BLaER1 treated with 17β-estradiol and CSF1 and Interleukin-3, amounts not matched to agents 10 nM and 100 nM (cell line): ENCODE data around the gene RMI1.

ENCODE experiments used
- H3K27ac ChIP-seq, 11 experiments: shearing (Covaris generic); formaldehyde crosslinking; 2 replicates each; pipeline ENCODE4 v1.8.1; 2022
- H3K27me3 ChIP-seq, 11 experiments: shearing (Covaris generic); formaldehyde crosslinking; 2 replicates each; pipeline ENCODE4 v1.8.1; 2022
- H3K36me3 ChIP-seq, 11 experiments: shearing (Covaris generic); formaldehyde crosslinking; 2 replicates each; pipeline ENCODE4 v1.8.1; 2022
- H3K4me1 ChIP-seq, 10 experiments: shearing (Covaris generic); formaldehyde crosslinking; 2 replicates each; pipeline ENCODE4 v1.8.1; 2022
- H3K4me2 ChIP-seq, 11 experiments: shearing (Covaris generic); formaldehyde crosslinking; 2 replicates each; pipeline ENCODE4 v1.8.1; 2022
- H3K4me3 ChIP-seq, 10 experiments: shearing (Covaris generic); formaldehyde crosslinking; 2 replicates each; pipeline ENCODE4 v1.8.1; 2022
- H3K9ac ChIP-seq, 11 experiments: shearing (Covaris generic); formaldehyde crosslinking; 2 replicates each; pipeline ENCODE4 v1.8.1; 2022
- H3K9me3 ChIP-seq, 11 experiments: shearing (Covaris generic); formaldehyde crosslinking; replicated peaks in 1 of 11; 2 replicates each; pipeline ENCODE4 v1.8.1; 2022
- H4K20me1 ChIP-seq, 11 experiments: shearing (Covaris generic); formaldehyde crosslinking; 2 replicates each; pipeline ENCODE4 v1.8.1; 2022
- Cebpa-rat ChIP-seq, 11 experiments: shearing (Covaris generic); IDR thresholded peaks; 2 replicates each; pipeline ENCODE4 v1.8.1; 2022

RMI1 gene

GRCh38 chr9:83980395-83981125 is at the start of gene RMI1:
RMI1 (plus strand) TSS chr9:83980805; CDS start chr9:84000987, 20,182 bp downstream.
- H3K27me3 ChIP-seq, result no peaks in the 10 kb centered on the region
- H3K4me3 ChIP-seq, result peak within 1 kb of the TSS; percentile 82 to 99 (median 92)
- peaks cover 39 to 43% (median 39%) of the 10 kb centered on the region in 11 experiments for H4K20me1 ChIP-seq
- H3K36me3 ChIP-seq, result peaks cover 24 to 46% (median 37%) of the 10 kb centered on the region in 11 experiments
- no peak for TF ChIP-seq Cebpa-rat (IDR thresholded peaks at IDR 0.05)
- H3K9me3 ChIP-seq, result no peaks in the 10 kb centered on the region
- peak within 1 kb of the TSS; percentile 67 to 91 (median 80) for H3K4me2 ChIP-seq
- peak within 1 kb of the TSS; percentile 98 to 100 (median 100) for H3K27ac ChIP-seq
- H3K4me1 ChIP-seq, result peaks cover 37 to 62% (median 53%) of the 10 kb centered on the region in 10 experiments
- peak within 1 kb of the TSS; percentile 98 to 100 (median 100) for H3K9ac ChIP-seq

GRCh38 chr9:83930881-83931280 is 49.7 kb upstream of the RMI1 start:
- Histone ChIP-seq H3K9ac (no peak overlapping the region), H3K4me2 (peak overlapping the region in 5 of 11 experiments; percentile 23 to 53 (median 34); a peak in 3 of 22 replicates), H3K4me3 (no peak overlapping the region), H4K20me1 (no peaks in the 10 kb centered on the region), H3K36me3 (no peaks in the 10 kb centered on the region), H3K4me1 (peaks cover 0 to 54% (median 27%) of the 10 kb centered on the region in 10 experiments; a peak in 14 of 20 replicates), H3K27ac (peak overlapping the region in 1 of 11 experiments; percentile 31; a peak in 1 of 22 replicates), H3K27me3 (no peaks in the 10 kb centered on the region), H3K9me3 (no peaks in the 10 kb centered on the region)
- TF ChIP-seq Cebpa-rat (IDR thresholded peaks at IDR 0.05), result no peak

DNA sequence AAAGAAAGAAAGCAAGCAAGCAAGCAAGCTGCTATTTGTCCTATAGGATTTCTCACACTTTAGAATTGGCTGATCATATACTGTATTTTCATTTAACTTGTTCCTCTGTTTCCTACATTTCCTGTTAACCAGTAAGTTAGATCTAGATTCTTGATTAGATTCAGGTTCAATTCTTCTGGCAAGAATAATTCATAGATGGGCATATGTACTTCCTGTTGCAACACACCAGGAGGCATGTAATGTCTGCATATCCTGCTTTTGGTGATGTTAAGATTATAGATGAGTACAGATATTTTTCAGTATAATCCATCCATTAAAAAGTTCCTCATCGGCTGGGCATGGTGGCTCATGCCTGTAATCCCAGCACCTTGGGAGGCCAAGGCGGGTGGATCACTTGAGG is 48.6 kb upstream of the RMI1 start:
- Histone ChIP-seq H3K27ac (peak overlapping the region in 1 of 11 experiments; percentile 14; a peak in 1 of 22 replicates), H4K20me1 (no peaks in the 10 kb centered on the region), H3K9ac (no peak overlapping the region), H3K36me3 (no peaks in the 10 kb centered on the region), H3K9me3 (no peaks in the 10 kb centered on the region), H3K27me3 (no peaks in the 10 kb centered on the region), H3K4me1 (peaks cover 0 to 58% (median 27%) of the 10 kb centered on the region in 10 experiments; a peak in 14 of 20 replicates), H3K4me2 (peak overlapping the region in 6 of 11 experiments; percentile 10 to 53 (median 28); a peak in 8 of 22 replicates), H3K4me3 (no peak overlapping the region)
- TF ChIP-seq Cebpa-rat (IDR thresholded peaks at IDR 0.05), result no peak

- H3K27me3 ChIP-seq, result no peaks in the 10 kb centered on the region
- H3K9ac ChIP-seq, result no peak overlapping the region
- no peaks in the 10 kb centered on the region for H3K9me3 ChIP-seq
- H3K36me3 ChIP-seq, result no peaks in the 10 kb centered on the region
- H4K20me1 ChIP-seq, result no peaks in the 10 kb centered on the region
- no peak for TF ChIP-seq Cebpa-rat (IDR thresholded peaks at IDR 0.05)
- no peak overlapping the region for H3K4me3 ChIP-seq
- H3K27ac ChIP-seq, result no peak overlapping the region; a peak in 1 of 22 replicates
- no peak overlapping the region; a peak in 1 of 22 replicates for H3K4me2 ChIP-seq
- peaks cover 0 to 66% (median 30%) of the 10 kb centered on the region in 10 experiments; a peak in 14 of 20 replicates for H3K4me1 ChIP-seq
These were observed 47.8 kb upstream of the RMI1 start for GRCh38 chr9:83932851-83933250.

DNA sequence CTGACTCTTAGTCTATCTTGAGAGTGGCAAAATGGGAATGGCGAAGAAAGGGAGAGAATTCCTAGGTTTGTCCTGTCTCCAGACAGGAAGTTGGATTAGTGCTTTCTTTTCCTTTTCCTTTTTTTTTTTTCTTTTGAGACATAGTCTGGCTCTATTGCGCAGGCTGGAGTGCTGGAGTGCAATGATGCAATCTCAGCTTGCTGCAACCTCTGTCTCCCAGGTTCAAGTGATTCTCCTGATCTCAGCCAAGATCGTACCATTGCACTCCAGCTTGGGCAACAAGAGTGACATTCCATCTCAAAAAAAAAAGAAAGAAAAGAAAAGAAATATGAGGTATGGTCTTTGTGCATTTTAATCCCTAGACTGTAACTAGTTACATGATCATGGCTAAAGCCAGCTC is 46.8 kb upstream of the RMI1 start:
- Histone ChIP-seq H4K20me1 (no peaks in the 10 kb centered on the region), H3K4me2 (peak overlapping the region in 6 of 11 experiments; percentile 49 to 77 (median 63); a peak in 9 of 22 replicates), H3K4me1 (peaks cover 0 to 66% (median 30%) of the 10 kb centered on the region in 10 experiments; a peak in 14 of 20 replicates)

DNA sequence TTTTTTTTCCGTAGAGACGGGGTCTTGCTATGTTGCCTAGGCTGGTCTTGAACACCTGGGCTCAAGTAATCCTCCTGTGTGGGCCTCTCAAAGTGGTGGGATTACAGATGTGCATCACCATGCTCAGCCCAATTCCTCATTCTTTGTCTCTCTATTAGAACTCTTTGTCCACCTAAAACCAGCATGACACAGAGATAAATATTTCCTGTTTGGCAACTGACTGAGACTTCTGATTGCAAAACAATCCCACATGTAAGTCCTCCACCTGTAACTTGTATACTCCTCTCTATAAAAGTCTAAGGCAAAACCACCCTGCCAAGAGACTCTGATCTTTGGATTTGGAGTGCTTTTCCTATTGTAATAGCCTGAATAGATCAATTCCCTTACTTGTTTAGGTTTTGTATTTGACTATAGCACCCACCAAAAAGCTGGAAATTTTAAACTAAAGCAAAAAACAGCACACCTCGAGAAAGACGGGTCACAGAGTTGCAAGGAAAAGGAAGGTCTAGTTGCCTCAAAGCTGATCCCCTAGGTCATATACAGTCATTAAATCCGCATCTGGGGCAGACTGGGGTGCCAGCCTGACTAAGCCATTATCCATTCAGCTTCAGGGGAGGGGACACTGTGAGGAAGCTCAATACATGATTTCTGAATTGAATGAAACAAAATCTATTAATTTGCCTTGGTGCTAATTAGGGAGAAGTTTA is 45.9 kb upstream of the RMI1 start:
- Histone ChIP-seq H4K20me1 (no peaks in the 10 kb centered on the region), H3K27ac (peak overlapping the region in 6 of 11 experiments; percentile 21 to 70 (median 44); a peak in 9 of 22 replicates), H3K4me2 (peak overlapping the region in 8 of 11 experiments; percentile 27 to 77 (median 56); a peak in 14 of 22 replicates), H3K4me1 (peaks cover 0 to 66% (median 30%) of the 10 kb centered on the region in 10 experiments; a peak in 14 of 20 replicates), H3K4me3 (no peak overlapping the region), H3K36me3 (no peaks in the 10 kb centered on the region), H3K9ac (peak overlapping the region in 2 of 11 experiments; percentile 16 to 39; a peak in 1 of 22 replicates), H3K9me3 (no peaks in the 10 kb centered on the region), H3K27me3 (no peaks in the 10 kb centered on the region)
- TF ChIP-seq Cebpa-rat (IDR thresholded peaks at IDR 0.05), result no peak

More for the DNA sequence above, 46.8 kb upstream of the RMI1 start:
- peak in 3 of 11 experiments; percentile 26 to 53 (median 27); a peak in 2 of 22 replicates for TF ChIP-seq Cebpa-rat (IDR thresholded peaks at IDR 0.05)
- Histone ChIP-seq H3K27me3 (no peaks in the 10 kb centered on the region), H3K9ac (no peak overlapping the region), H3K4me3 (no peak overlapping the region), H3K36me3 (no peaks in the 10 kb centered on the region), H3K27ac (peak overlapping the region in 4 of 11 experiments; percentile 7 to 70 (median 48); a peak in 4 of 22 replicates), H3K9me3 (no peaks in the 10 kb centered on the region)

GRCh38 chr9:83935276-83935935 is 45.2 kb upstream of the RMI1 start:
- H3K27me3 ChIP-seq, result no peaks in the 10 kb centered on the region
- H3K36me3 ChIP-seq, result no peaks in the 10 kb centered on the region
- peak overlapping the region in 7 of 11 experiments; percentile 27 to 77 (median 58); a peak in 9 of 22 replicates for H3K4me2 ChIP-seq
- TF ChIP-seq Cebpa-rat (IDR thresholded peaks at IDR 0.05), result no peak
- H3K9me3 ChIP-seq, result no peaks in the 10 kb centered on the region
- H3K27ac ChIP-seq, result peak overlapping the region in 6 of 11 experiments; percentile 21 to 70 (median 44); a peak in 9 of 22 replicates
- H3K4me1 ChIP-seq, result peaks cover 0 to 66% (median 30%) of the 10 kb centered on the region in 10 experiments; a peak in 14 of 20 replicates
- peak overlapping the region in 1 of 11 experiments; percentile 39; a peak in 1 of 22 replicates for H3K9ac ChIP-seq
- no peaks in the 10 kb centered on the region for H4K20me1 ChIP-seq
- no peak overlapping the region for H3K4me3 ChIP-seq

DNA sequence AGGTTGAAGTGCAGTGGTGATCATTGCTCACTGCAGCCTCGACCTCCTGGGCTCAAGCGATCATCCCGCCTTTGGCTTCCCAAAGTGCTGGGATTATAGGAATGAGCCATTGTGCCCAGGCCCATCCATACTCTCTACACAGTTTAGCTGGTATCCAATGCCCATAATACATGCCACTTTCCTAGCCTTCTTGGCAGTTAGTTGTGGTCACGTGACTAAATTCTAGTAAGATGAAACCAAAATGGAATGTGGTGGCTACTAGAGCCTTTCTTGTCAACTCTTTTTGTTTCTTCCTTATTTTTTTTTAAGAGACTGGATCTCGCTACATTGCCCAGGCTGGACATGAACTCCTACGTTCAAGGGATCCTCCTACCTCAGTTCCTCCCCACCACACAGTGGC is 44.1 kb upstream of the RMI1 start:
- Histone ChIP-seq H3K27me3 (no peaks in the 10 kb centered on the region), H4K20me1 (no peaks in the 10 kb centered on the region), H3K27ac (no peak overlapping the region), H3K4me1 (peaks cover 0 to 55% (median 24%) of the 10 kb centered on the region in 10 experiments; a peak in 14 of 20 replicates), H3K4me2 (no peak overlapping the region), H3K9ac (no peak overlapping the region; a peak in 1 of 22 replicates), H3K4me3 (no peak overlapping the region), H3K9me3 (no peaks in the 10 kb centered on the region), H3K36me3 (no peaks in the 10 kb centered on the region)
- no peak for TF ChIP-seq Cebpa-rat (IDR thresholded peaks at IDR 0.05)
